T47D (cell line): ENCODE measurements around the gene LILRB2.
"Not testable (repeated sequence)": the region's sequence is repeated elsewhere in the genome, so short reads cannot be mapped to it uniquely, and the experiment has no call there.

Experiments
- DNase-seq, 2 experiments: peaks; one replicate each; pipeline versions ENCODE4 v3.0.0 to v3.0.0-alpha.2; 2011 to 2012; ENCODE audit warnings: low read depth in 1 of 2, low spot score in 1 of 2
- JUND ChIP-seq: IDR thresholded peaks from 2 replicates; pipeline ENCODE4 v1.6.1; 2012; ENCODE audit warnings: low read depth
- in situ Hi-C: cut with HindIII; loops from 2 replicates; pipeline ENCODE4 v1.10.0; 2016; ENCODE audit warnings: low sequenced_read_pairs, low pct_unique_long_range_greater_than_20kb

Gene LILRB2

GRCh38 chr19:54233941-54234340, 47.0 kb downstream of the LILRB2 start:
- in situ Hi-C loops = no loop called here

DNA sequence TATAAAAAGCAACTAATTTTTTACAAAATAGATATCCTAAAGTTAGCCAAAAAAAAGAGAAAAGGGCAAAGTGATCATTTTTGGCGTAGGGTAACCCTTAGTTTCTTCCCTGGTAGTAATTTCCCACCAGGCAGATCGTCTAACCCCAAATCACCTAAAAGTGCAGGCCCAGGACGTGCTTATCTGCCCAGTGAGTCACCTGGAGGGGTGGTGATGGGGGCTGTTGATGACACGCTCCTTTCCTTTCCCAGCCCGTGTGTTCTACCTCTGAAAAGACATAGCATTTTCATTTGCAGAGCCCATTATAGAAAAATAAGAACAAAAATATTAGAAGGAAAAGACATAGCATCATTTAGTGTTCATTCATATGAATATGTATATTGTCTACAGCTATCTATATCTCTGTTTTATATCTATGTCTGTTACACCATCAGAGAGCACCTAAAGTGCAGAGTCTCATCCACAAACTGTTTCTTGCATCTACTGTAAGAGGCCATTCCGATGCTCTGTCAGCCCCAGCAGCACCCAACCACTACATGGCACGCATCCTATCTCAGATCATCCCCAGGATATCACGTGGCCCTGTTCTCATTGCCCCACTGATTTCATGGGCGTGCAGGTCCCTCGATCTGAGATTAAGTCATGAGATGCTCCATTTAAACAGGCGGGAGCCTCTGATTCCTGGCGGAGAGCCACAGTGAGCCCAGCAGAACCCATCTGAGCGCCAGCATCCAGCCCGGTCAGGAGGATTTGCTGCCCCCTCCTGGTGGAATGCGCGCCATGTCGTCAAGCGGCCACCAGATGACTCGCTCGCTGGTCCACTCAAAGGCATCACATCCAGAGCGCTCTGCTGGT, 49.6 kb downstream of the LILRB2 start:
- in situ Hi-C loops = no loop called here
- peak in 1 of 2 experiments; percentile 79 for DNase-seq
- no peak for TF ChIP-seq JUND

More at GRCh38 chr19:54233941-54234340, 47.0 kb downstream of the LILRB2 start:
- no peak for TF ChIP-seq JUND
- DNase-seq = no peak

DNA sequence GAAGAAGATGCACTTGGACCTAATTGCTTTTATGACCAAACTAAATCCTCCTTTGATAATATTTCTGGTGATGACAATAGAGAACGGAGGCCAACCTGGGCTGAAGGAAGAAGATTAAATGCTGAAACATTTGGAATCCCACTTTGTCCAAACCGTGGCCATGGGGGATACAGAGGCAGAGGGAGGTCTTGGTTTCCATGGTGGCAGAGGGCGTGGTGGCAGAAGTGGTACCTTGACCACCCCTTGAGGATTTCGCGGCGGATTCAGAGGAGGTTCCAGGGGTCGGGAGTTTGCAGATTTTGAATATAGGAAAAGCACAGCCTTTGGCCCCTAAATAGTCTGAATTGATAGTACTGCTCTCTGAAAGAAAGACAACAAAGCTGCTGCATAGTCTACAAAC, 50.9 kb downstream of the LILRB2 start:
- no peak for DNase-seq
- no peak for TF ChIP-seq JUND
- in situ Hi-C loops = no loop called here

DNA sequence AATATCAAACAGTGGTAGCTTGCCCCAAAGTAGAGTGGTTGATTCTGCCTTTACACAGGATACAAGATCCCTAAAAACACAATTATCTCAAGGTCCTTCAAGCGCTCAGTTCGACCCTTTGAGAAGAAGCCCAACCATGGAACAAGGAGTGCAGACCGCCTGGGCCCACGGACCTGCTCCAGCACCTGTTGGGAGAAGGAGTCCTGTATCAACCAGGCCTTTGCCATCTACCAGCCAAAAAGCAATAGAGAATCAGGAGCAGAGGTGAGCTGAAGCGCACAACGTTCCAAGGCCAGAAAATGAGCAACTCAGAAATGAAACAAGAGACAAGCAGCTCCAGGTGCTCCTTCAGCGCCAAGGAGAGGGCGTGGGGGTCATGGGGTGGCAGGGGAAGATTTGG, 51.8 kb downstream of the LILRB2 start:
- no peak for TF ChIP-seq JUND
- in situ Hi-C loops = no loop called here
- DNase-seq = no peak

GRCh38 chr19:54224619-54225018, 56.3 kb downstream of the LILRB2 start:
- in situ Hi-C loops, DNase-seq: not testable (repeated sequence)

DNA sequence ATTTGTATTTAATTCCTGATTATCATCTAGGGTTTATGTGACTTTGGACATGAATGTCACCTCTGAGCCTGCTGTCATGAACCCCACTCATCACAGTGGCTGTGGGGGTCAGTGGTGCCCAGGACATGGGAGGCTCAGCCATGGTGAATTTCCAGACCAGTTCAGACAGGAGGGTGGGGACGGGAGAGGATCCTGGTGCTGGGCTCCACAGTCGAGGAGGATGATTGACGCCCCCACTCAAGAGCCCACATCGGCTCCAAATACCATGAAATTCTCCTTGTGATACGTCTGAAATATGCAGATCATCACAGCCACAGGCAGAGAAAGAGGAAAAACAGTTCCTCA, 57.0 kb downstream of the LILRB2 start:
- DNase-seq, in situ Hi-C loops: not testable (repeated sequence)
